GM10266 (cell line): ENCODE measurements around the gene CDCP2.

ENCODE experiments used
- DNase-seq: peaks from one replicate; pipeline ENCODE4 v3.0.0; 2012; ENCODE audit errors: extremely low spot score
- CTCF ChIP-seq: IDR thresholded peaks from 2 replicates; pipeline ENCODE4 v1.5.1; 2012; ENCODE audit warnings: mild to moderate bottlenecking, low read depth; ENCODE audit not compliant: control insufficient read depth, insufficient read depth; ENCODE audit errors: missing control alignments

CDCP2 gene

GRCh38 chr1:54158071-54158470 is 5.3 kb upstream of the CDCP2 start:
- TF ChIP-seq CTCF: no peak
- no peak for DNase-seq

GRCh38 chr1:54157401-54157800 is 4.6 kb upstream of the CDCP2 start:
- no peak for TF ChIP-seq CTCF

GRCh38 chr1:54156986-54157385 is 4.2 kb upstream of the CDCP2 start:
- no peak for TF ChIP-seq CTCF
- DNase-seq: no peak

More at GRCh38 chr1:54157401-54157800, 4.6 kb upstream of the CDCP2 start:
- DNase-seq: no peak

GRCh38 chr1:54156201-54156600 is 3.4 kb upstream of the CDCP2 start:
- no peak for DNase-seq
- TF ChIP-seq CTCF: no peak

GRCh38 chr1:54153535-54154439 is 987 bp upstream of the CDCP2 start:
- no peak for TF ChIP-seq CTCF
- DNase-seq: no peak

GRCh38 chr1:54151013-54151412 is 1.8 kb downstream of the CDCP2 start:
- no peak for DNase-seq
- no peak for TF ChIP-seq CTCF

GRCh38 chr1:54149734-54150133 is 3.1 kb downstream of the CDCP2 start:
- no peak for TF ChIP-seq CTCF
- DNase-seq: no peak
